Coronary artery (tissue), 2 donors: ENCODE results near the gene PIGL.
"Not testable (repeated sequence)": the region's sequence is repeated elsewhere in the genome, so short reads cannot be mapped to it uniquely, and the experiment has no call there.

Experiments
- DNase-seq: peaks from one replicate; pipeline ENCODE4 v3.0.0-alpha.2; 2017; ENCODE audit warnings: low spot score
- H3K27ac ChIP-seq, 2 donors: fragments of 200-600 bp; sonication (generic); one replicate each; pipeline ENCODE4 v1.5.1; 2016 to 2019
- H3K4me3 ChIP-seq: fragments of 200-600 bp; sonication (generic); 2 replicates; pipeline ENCODE4 v1.5.1; 2016; ENCODE audit warnings: mild to moderate bottlenecking, moderate library complexity
- TF ChIP-seq, protein P1 (sequence below): fragments of 200-600 bp; sonication (generic); IDR thresholded peaks from one replicate; pipeline ENCODE4 v1.5.1; 2019; ENCODE audit warnings: antibody characterized with exemption

The PIGL gene

DNA sequence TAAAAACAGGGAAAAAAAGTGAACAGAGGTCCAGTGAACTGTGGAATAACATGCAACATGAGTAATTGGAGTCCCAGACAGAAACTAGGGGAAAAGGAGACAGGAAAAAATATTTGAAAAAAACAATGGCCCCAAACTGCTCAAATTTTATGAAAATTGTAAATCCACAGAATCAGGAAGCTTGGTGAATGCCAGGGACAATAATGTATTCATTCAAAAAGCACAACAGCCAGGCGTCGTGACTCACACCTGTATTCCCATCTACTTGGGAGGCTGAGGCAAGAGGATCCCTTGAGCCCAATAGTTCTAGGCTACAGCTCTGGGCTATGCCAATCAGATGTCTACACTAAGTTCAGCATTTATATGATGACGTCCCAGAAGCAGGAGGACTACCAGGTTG, 25.4 kb upstream of the PIGL start:
- no peak overlapping the region for H3K4me3 ChIP-seq
- DNase-seq: no peak
- no peak overlapping the region for H3K27ac ChIP-seq
- TF ChIP-seq, protein P1, sequence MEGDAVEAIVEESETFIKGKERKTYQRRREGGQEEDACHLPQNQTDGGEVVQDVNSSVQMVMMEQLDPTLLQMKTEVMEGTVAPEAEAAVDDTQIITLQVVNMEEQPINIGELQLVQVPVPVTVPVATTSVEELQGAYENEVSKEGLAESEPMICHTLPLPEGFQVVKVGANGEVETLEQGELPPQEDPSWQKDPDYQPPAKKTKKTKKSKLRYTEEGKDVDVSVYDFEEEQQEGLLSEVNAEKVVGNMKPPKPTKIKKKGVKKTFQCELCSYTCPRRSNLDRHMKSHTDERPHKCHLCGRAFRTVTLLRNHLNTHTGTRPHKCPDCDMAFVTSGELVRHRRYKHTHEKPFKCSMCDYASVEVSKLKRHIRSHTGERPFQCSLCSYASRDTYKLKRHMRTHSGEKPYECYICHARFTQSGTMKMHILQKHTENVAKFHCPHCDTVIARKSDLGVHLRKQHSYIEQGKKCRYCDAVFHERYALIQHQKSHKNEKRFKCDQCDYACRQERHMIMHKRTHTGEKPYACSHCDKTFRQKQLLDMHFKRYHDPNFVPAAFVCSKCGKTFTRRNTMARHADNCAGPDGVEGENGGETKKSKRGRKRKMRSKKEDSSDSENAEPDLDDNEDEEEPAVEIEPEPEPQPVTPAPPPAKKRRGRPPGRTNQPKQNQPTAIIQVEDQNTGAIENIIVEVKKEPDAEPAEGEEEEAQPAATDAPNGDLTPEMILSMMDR: no peak

DNA sequence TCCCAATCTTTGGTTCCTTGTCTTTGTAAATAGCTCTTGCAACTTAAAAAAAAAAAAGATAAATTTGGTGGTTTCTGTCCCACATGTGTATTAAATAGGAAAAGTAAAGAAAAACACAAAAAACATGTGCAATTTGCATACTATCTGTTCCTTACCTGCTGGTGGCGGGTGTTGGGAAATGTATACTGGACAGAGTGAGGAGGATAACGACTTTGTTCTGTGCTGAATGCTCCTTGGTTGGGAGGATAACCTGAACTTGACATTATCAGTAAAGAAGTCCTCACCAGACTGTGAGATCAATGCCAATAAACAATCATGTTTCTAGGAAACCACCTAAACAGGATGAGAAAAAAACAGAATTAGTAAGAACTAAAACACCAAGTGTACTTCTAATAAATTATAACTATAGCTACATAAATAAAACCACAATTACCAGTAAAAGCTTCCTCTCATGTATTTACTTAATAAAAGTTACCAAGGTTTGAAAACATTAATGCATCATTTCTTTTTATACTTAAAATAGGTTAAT, 22.6 kb upstream of the PIGL start:
- H3K27ac ChIP-seq, DNase-seq, H3K4me3 ChIP-seq: not testable (repeated sequence)

DNA sequence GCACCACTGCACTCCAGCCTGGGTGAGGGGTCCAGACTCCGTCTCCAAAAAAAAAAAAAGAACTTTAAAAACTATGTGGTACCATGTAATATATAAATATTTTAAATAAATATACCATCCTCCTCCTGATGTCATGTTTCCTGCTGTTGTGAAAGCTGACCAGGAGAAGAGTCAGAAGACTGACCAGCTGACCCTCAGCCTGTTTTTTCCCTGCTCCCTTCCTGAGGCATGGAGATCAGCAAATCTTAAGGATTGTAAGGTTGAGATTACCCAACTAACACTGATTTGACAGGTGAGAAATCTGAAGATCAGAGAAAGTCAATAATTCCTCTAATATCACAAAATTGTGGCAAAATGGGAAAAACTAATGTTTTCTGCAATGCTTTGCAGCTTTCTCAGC, 19.7 kb upstream of the PIGL start:
- TF ChIP-seq, protein P1: no peak
- no peak for DNase-seq
- no peak overlapping the region for H3K4me3 ChIP-seq
- H3K27ac ChIP-seq: no peak overlapping the region

DNA sequence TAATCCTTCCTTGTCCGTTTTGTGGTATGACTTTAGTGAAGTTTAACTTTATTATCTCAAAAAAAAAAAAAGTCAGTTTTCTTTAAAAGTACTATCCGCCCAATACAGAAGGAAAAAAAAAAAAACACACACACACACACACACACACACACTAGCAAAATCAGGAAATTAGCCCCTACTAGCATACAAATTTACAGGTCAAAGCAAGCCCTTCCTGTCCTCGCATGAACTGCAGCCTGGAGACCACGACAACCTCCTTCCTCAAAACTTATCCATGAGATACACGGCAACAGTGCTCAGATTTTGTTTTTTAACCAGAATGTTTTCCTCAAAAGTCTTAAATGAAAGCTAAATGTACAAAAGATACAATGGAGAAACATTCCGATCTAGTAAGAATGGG, 17.9 kb upstream of the PIGL start:
- TF ChIP-seq, protein P1: no peak
- Histone ChIP-seq H3K4me3 (peak overlapping the region; percentile 23), H3K27ac (peak overlapping the region; percentile 20 to 48)
- no peak for DNase-seq

DNA sequence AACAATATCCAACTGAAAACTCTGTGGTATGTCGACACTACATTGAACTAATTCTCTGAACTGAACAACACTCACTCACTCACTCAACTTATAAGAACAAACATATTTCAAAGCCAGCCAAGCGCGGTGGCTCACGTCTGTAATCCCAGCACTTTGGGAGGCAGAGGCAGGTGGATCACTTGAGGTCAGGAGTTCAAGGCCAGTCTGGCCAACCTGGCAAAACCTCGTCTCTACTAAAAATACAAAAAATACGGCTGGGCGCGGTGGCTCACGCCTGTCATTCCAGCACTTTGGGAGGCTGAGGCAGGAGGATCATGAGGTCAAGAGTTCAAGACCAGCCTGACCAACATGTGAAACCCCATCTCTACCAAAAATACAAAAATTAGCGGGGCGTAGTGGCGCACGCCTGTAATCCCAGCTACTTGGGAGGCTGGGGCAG, 15.3 kb upstream of the PIGL start:
- H3K27ac ChIP-seq: peak overlapping the region in 1 of 2 donors; percentile 32
- DNase-seq, H3K4me3 ChIP-seq: not testable (repeated sequence)

DNA sequence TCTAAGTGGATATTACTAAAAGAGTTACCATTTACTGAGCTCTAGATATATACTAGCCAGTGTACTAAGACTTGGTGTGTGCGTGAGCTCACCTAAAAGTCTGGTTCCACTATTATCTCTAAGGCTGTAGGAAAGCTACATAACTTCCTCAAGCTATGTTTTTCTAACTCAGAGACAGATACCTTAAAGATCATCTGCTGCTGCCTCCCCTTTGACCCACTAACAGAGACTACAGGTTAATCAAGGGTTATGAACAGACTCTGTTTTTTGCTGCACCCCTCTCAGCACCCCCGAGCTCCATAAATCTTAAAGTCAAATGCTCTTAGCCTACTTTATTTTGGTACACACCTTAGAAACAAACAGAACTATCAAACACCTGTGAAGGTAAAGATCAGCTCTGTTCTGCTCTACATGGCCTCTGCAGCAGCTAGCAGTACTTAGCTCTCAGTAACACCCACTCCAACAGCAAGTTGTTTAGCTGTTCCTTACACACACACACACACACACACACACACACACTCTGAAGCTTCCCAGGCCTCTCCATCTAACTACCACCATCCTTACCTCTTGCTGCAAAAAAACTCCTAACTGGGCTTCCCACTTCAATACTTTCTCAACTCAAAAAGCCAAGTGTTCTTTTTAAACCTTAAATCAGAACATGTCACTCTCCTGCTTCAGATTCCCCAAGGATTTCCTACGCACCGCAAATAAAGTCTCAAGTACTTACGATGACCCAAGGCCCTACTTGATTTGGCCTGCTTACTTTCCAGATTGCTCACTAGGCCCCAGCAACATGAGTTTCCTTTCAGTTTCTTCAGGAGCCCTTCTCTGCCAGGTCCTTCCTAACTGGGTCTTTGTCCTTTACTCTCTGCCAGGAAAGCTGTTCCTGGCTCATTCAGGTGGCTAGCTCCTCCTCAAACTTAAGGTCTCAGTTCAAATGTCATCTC, 14.2 kb upstream of the PIGL start:
- Histone ChIP-seq H3K27ac (peak overlapping the region; percentile 44 to 63), H3K4me3 (peak overlapping the region; percentile 25)
- not testable (repeated sequence) for DNase-seq

DNA sequence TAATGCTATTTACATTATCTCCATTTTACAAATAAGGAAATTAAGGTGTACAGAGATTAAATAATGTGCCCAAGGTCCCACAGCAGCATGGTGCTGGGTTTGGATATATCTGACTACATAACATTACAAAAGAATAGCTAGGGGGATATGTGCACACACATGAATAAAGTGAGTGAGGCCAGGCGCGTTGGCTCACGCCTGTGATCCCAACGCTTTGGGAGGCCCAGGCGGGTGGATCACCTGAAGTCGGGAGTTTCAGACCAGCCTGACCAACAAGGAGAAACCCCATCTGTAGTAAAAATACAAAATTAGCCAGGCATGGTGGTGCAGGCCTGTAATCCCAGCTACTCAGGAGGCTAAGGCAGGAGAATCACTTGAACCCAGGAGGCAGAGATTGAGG, 12.2 kb upstream of the PIGL start:
- not testable (repeated sequence) for DNase-seq, H3K4me3 ChIP-seq, H3K27ac ChIP-seq

DNA sequence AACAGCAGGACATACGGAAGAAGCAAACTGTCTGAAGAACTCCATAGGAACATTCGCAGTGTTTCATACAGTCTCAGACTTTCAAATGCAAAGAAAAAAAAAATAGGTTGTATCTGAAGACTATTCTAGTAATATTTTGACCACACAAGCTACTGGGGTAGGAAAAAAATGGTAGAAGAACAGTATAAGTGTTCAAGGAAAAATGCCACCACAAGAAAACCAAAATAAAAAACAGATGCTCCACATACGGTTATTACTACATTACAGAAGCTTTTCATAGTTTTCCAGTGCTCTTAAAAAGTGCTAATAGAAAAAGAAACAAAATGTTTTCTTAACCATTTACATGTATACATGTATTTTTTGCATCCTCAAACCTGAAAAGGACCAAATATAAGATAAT, 5.4 kb upstream of the PIGL start:
- Histone ChIP-seq H3K27ac (no peak overlapping the region), H3K4me3 (no peak overlapping the region)
- TF ChIP-seq, protein P1: no peak
- DNase-seq: no peak

DNA sequence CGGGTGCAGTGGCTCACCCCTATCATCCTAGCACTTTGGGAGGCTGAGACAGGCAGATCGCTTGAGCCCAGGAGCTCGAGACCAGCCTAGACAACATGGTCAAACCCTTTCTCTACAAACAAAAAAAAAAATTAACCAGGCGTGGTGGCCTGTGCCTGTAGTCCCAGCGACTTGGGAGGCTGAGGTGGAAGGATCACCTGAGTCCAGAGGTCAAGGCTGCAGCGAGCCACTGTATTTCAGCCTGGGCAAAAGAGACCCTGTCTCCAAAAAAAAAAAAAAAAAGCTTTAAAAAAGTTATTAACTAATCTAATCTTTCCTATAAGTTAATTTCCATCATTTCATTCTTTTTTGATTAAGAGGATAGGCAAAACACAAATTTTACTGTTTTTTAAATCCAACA, 4.2 kb upstream of the PIGL start:
- no peak overlapping the region for H3K4me3 ChIP-seq

More for the DNA sequence above, 4.2 kb upstream of the PIGL start:
- DNase-seq: no peak
- TF ChIP-seq, protein P1: no peak
- no peak overlapping the region for H3K27ac ChIP-seq
